Measurements from ENCODE around the gene SPTBN1.
"Not testable (repeated sequence)": the region's sequence is repeated elsewhere in the genome, so short reads cannot be mapped to it uniquely, and the experiment has no call there.

SPTBN1 gene

GRCh38 chr2:54504866-54505265 is 48.7 kb downstream of the SPTBN1 start:
- no peak for DNase-seq

- DNase-seq: no peak
Measured at GRCh38 chr2:54508541-54508940, 52.4 kb downstream of the SPTBN1 start.

GRCh38 chr2:54509043-54509442 is 52.9 kb downstream of the SPTBN1 start:
- not testable (repeated sequence) for DNase-seq

- no peak for DNase-seq
Measured at GRCh38 chr2:54510916-54511315, 54.8 kb downstream of the SPTBN1 start.

GRCh38 chr2:54512183-54512582 is 56.1 kb downstream of the SPTBN1 start:
- no peak for DNase-seq

GRCh38 chr2:54512663-54513362 is 56.7 kb downstream of the SPTBN1 start:
- DNase-seq: no peak

- no peak for DNase-seq
Measured at GRCh38 chr2:54513363-54513715, 57.2 kb downstream of the SPTBN1 start.

- DNase-seq: no peak
Measured at GRCh38 chr2:54514822-54515569, 58.9 kb downstream of the SPTBN1 start.

GRCh38 chr2:54516842-54517241 is 60.7 kb downstream of the SPTBN1 start:
- DNase-seq: no peak

GRCh38 chr2:54518016-54518415 is 61.9 kb downstream of the SPTBN1 start:
- DNase-seq: not testable (repeated sequence)

GRCh38 chr2:54518430-54518829 is 62.3 kb downstream of the SPTBN1 start:
- DNase-seq: no peak

GRCh38 chr2:54519841-54520459 is 63.8 kb downstream of the SPTBN1 start:
- DNase-seq: no peak

GRCh38 chr2:54520687-54521086 is 64.6 kb downstream of the SPTBN1 start:
- DNase-seq: no peak

- peak; percentile 40 for DNase-seq
Measured at GRCh38 chr2:54522624-54523281, 66.6 kb downstream of the SPTBN1 start.

- DNase-seq: no peak
Measured at GRCh38 chr2:54523324-54523959, 67.3 kb downstream of the SPTBN1 start.

GRCh38 chr2:54524226-54524991 is 68.3 kb downstream of the SPTBN1 start:
- no peak for DNase-seq

GRCh38 chr2:54525321-54525720 is 69.2 kb downstream of the SPTBN1 start:
- no peak for DNase-seq

- no peak for DNase-seq
Measured at GRCh38 chr2:54526226-54526879, 70.2 kb downstream of the SPTBN1 start.

- DNase-seq: no peak
Measured at GRCh38 chr2:54528311-54528955, 72.3 kb downstream of the SPTBN1 start.

GRCh38 chr2:54529518-54529917 is 73.4 kb downstream of the SPTBN1 start:
- not testable (repeated sequence) for DNase-seq

- no peak for DNase-seq
Measured at GRCh38 chr2:54529935-54530334, 73.8 kb downstream of the SPTBN1 start.

All from NCI-H1694 treated with DMSO at 0.1 percent for 48 hours (cell line).